AG08395 (cell line): ENCODE results near the gene ILF2.
"Not testable (repeated sequence)": the region's sequence is repeated elsewhere in the genome, so short reads cannot be mapped to it uniquely, and the experiment has no call there.

ENCODE experiments used
- DNase-seq: peaks from one replicate; pipeline ENCODE4 v3.0.0; 2012; ENCODE audit warnings: mixed read lengths, low spot score

Gene ILF2

DNA sequence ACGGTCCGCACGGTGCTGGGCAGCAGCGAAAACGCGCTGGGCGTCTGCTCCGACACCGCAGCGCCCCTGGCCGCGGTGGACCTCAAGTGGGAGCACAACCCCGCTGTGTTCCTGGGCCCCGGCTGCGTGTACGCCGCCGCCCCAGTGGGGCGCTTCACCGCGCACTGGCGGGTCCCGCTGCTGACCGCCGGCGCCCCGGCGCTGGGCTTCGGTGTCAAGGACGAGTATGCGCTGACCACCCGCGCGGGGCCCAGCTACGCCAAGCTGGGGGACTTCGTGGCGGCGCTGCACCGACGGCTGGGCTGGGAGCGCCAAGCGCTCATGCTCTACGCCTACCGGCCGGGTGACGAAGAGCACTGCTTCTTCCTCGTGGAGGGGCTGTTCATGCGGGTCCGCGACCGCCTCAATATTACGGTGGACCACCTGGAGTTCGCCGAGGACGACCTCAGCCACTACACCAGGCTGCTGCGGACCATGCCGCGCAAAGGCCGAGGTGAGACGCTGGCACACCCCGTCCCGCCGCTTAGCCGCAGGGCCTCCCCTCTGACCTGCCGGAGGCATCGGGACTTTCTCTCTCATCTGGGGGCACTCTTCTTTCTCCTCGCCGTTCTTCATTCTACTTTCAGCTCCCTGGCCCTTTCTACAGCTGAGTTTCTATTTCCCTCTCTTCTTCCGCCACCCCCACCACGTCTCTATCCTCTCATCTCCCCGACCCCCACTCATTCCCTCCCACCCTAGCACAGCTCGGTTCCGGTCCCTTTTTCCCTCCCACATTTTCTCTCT lies 8.7 kb upstream of the ILF2 start:
- no peak for DNase-seq

DNA sequence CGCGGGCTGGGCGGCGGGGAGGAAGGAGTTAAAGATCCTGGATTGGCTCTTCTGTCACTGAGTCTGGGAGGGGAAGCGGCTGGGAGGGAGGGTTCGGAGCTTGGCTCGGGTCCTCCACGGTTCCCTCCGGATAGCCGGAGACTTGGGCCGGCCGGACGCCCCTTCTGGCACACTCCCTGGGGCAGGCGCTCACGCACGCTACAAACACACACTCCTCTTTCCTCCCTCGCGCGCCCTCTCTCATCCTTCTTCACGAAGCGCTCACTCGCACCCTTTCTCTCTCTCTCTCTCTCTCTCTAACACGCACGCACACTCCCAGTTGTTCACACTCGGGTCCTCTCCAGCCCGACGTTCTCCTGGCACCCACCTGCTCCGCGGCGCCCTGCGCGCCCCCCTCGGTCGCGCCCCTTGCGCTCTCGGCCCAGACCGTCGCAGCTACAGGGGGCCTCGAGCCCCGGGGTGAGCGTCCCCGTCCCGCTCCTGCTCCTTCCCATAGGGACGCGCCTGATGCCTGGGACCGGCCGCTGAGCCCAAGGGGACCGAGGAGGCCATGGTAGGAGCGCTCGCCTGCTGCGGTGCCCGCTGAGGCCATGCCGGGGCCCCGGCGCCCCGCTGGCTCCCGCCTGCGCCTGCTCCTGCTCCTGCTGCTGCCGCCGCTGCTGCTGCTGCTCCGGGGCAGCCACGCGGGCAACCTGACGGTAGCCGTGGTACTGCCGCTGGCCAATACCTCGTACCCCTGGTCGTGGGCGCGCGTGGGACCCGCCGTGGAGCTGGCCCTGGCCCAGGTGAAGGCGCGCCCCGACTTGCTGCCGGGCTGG lies 7.9 kb upstream of the ILF2 start, which contains the start of gene NPR1:
Gene NPR1, plus strand, starts transcription at position 170 of the 818 bp plus-strand sequence. Its CDS starts 421 bp downstream, at position 591.
- peak; percentile 45 for DNase-seq

DNA sequence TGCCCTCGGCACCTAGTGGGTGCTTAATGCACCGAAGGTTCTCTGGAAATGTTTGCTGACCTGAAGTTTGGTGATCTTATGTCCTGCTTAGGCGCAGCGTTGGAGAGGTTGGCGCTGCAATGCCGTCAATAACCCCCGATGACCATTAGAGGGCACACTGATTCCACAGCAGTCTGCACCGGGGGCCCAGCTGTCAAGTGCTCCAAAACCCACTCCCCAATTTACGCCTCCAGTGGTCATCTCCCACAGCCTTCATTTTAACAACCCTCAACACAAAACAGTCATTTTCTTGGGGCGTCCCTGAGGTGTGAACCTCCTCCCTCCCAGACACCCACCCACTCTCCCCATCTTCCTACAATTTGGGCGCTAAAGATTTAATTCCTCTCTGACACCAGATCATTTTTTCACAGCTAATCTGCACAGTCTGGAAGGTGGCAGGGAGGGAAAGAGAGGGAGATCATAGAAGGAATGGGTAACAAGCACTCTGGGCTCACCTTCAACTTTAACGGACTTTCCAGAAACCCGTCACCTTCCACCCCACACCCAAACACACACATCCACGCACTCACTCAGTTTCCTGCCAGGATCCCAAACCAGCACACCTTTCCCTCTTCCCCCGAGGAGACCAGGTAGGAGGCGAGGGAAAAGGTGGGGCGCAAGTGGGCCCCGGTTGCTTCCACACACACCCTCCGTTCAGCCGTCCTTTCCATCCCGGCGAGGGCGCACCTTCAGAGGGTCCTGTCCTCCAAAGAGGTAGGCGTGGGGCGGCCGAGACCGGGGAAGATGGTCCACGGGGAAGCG lies 7.1 kb upstream of the ILF2 start:
- peak; percentile 67 for DNase-seq

DNA sequence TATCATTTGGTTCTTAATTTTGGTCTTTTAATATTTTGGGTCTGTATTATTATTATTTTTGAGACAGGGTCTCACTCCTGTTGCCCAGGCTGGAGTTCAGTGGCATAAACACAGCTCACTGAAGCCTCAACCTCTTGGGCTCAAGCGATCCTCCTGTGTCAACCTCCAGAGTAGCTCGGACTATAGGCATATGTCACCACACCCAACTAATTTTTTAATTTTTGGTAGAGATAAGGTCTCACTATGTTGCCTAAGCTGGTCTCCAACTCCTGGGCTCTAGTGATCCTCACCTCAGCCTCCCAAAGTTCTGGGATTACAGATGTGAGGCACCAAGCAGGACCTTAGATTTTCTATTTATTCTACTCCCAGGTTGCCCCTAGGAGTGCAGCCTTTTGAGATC lies 2.7 kb upstream of the ILF2 start:
- no peak for DNase-seq

DNA sequence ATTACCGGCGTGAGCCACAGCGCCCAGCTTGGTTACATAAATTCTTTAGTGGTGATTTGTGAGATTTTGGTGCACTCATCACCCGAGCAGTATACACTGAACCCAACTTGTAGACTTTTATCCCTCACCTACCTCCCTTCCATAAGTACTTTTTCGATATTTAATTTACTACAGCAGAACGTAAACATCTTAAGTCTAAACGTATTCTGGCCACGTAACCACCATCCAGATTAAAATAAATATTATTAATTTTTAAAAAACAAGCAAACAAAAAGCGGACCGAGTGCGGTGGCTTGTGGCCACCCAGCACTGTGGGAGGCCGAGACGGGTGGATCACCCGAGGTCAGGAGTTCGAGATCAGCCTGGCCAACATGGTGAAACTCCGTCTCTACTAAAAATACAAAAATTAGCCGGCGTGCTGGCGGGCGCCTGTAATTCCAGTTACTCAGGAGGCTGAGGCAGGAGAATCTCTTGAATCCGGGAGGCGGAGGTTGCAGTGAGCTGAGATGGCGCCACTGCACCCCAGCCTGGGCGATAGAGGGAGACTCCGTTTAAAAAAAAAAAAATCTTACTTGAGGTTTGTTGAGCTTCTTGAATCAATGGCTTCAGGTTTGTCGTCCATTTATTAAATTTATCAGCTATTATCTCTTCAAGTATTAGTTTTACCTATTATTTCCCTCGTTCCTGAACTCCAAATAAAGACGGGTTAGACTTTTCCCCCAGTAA lies 998 bp upstream of the ILF2 start:
- not testable (repeated sequence) for DNase-seq

DNA sequence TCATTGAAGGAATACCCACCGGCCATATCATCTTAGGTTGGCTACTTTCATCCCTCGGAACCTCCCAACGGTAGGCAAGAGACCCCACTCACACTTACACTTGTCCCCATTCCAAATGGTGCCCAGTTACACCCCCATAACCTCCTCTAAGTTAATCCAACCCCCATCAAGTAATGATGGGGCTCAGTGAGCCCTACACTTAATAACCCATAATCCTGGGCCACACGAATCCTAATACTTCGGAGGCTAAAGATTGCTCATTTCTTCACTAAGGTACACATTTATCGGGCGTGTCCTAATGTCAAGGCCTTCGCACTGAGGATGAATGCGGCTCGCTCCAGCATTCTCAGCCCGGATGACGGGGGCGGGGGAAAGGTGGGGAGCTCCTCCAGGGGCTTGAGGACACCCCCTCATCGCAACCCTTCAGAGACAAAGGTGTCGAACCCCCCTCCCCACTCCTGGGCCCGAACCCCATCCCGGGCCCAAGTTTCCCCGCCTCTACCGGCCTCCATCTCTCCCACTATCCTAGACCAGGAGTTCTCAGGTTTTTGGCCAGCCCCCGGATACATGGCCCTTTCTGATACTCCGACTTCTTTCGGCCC lies 435 bp downstream of the ILF2 start:
- no peak for DNase-seq

DNA sequence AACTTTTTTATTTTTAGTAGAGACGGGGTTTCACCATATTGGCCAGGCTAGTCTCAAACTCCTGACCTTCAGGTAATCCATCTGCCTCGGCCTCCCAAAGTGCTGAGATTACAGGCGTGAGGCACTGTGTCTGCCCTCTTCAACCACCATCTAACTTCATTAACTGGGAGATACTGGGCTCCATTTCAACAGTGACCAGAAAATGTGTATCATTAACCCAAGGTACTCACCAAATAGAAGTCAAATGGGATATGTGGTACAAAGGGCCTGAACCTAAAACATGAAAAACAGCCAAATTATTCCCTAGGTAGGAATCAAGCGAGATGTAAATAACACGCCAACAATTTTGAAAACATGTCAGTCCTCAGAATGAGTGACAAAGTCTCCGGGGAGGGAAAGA lies 1.2 kb downstream of the ILF2 start:
- no peak for DNase-seq

DNA sequence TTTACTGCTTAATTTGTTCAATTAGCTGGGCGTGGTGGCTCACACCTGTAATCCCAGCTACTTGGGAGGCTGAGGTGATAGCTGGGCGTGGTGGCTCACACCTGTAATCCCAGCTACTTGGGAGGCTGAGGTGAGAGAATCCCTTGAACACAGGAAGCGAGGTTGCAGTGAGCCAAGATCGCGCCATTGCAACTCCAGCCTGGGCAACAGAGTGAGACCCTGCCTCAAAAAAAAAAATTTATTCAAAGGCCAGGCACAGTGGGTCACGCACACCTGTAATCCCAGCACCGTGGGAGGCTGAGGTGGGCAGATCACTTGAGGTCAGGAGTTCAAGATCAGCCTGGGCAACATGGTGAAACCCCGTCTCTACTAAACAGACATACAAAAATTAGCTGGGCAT lies 2.1 kb downstream of the ILF2 start:
- DNase-seq: not testable (repeated sequence)

DNA sequence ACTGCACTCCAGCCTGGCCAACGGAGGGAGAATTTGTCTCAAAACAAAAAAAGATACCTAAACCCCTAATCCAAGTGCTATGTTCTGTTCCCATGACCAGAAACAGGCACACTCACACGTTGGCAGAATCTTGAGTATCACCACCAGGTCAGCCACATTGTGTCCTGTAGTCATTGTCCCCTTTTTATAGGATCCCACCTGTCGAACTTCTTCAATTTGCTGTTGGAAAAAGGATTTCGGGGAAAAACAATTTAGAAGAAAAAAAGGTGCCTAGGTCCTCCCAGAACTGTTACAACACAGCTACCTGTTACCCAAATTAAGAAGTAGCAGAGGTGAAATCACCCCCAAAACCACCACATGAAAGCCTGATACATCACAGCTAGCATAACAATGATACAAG lies 3.4 kb downstream of the ILF2 start:
- DNase-seq: no peak

DNA sequence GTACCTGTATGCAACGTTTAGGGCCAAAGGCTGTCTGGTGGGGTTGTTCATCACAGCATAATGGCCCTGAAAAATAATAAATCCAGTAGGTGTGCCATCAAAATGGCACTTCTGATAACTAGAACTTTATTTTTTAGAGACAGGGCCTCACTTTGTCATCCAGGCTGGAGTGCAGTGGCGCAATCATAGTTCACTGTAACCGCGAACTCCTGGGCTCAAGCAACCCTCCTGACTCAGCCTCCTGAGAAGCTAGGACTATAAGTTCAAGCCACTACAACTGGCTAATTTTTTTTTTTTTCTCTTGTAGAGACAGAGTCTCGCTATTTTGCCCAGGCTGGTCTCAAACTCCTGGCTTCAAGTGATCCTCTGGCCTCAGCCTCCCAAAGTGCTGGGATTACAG lies 7.6 kb downstream of the ILF2 start:
- DNase-seq: no peak

DNA sequence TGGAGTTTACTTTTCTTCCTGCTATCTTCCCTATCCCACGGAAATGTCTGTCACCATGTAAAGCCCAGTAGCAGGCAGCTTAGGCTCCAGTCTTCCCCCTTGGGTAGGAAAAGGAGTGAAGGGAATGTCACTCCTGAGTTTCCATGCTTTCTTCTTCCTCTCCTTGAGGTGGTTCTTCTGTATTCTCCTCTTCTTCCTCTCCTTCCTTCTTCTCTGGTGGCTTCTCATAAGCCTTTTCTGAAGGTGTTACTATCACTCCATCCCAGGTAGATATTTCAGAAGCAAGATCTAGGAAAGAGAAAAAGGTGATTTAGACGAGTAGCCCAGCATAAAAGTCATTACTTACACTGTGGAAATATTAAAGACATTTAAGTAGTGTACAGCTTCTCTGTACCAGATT lies 8.5 kb downstream of the ILF2 start:
- no peak for DNase-seq

DNA sequence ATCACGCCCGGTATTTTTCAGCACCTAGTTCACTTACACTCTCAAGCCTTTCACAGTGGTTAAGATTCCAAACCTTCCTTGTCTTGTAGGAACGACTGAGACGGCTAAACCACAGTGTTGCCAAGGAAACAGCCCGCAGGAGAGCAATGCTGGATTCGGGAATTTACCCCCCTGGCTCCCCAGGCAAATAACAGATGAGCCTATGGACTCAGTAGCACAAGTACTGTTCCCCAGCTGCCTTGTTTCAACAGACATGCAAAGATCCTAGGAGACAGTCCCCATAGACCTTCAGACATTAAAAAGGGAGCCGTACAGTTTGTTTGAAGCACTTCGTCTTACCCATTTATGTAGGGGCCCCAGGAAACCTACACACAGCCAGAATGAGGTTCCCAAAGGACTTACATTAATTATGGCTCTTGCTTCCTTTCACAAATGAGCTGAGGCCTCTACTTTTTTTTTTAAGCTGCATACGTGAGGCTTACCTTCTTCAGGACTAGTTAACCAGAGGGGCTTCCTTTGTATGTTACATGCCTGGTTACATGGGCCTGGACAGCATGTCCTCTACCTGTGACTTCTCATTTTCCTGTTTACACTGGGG lies 9.6 kb downstream of the ILF2 start:
- no peak for DNase-seq

DNA sequence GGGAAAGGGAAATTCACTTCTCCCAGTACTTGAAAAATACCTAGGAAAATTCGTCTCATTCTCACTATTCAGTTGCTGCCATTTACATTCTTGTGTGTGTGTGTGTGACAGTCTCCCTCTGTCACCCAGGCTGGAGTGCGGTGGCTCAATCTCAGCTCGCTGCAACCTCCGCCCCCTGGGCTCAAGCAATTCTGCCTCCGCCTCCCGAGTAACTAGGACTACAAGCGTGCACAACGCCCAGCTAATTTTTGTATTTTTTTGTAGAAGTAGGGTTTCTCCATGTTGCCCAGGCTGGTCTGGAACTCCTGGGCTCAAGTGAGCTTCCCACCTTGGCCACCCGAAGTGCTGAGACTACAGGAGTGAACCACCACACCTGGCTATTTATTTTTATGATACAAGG lies 11.1 kb downstream of the ILF2 start:
- DNase-seq: no peak

DNA sequence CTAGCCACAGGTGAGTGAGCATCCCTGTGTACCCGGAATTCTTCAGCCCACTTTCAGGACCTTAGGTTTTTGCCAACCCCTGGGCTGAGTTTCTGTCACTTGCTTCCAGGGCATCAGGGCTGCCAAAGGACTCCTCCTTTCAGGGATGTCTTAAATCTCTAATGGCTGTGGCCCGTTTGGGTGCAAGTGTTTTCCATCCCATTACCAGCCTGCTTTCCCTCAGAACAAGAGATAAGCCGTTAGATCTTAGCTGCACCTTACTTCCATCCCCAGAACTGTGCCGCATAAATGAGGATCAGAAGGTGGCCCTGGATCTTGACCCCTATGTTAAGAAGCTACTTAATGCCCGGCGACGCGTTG lies 11.6 kb downstream of the ILF2 start:
- DNase-seq: no peak

DNA sequence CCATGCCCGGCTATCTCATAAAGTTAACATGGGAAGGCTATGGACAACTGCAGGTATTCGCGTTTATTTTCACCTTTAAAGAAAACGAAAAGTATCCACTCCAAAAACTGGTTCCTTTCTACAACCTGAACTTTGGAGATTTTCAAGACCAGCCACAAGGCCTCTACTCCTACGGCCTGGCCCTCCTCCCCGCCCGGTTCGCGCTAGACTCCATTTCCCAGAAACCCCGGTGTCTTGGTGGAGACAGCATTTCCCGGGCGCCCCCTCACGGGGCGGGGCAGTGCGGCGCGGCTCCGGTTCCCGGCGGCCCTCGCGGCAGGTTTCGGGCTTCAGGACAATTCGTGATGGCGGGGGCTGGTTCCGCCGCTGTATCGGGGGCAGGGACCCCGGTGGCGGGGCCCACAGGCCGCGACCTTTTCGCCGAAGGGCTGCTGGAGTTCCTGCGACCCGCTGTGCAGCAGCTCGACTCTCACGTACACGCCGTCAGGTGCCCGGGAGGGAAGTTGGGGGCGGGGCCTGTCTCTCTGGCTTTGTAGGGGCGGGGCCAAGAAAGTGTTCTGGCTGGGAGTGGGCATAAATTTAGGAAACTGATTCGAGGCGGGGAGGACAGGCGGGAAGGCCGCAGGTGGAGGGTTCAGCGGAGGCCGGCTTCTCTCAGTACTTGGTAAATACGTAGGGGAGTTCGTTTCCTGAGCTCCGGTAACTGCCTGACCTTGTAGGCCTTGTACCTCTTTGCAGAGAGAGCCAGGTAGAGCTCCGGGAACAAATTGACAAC lies 12.2 kb downstream of the ILF2 start, which contains the start of gene SNAPIN:
Gene SNAPIN, plus strand, starts transcription at position 304 of the 775 bp plus-strand sequence. Its CDS starts 41 bp downstream, at position 345.
- peak; percentile 94 for DNase-seq

DNA sequence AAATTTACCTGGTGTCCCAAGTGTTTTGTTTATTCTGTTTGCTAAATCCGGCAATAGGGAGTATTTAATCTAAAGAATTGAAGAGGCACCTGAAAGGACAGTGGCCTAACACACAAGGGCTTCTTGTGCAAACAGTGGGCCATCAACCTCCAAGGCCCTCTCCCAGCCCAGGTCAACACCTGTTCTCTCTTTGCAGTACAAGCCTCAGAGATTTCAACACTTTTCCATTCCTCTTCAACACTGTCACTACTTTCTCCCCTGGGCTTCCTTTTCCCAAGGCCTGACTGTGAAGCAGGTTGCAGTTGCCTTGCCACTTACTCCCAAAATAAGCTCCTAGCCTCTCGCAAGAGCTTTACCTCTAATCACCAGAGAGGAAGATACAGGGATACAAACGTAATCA lies 15.5 kb downstream of the ILF2 start:
- DNase-seq: no peak

DNA sequence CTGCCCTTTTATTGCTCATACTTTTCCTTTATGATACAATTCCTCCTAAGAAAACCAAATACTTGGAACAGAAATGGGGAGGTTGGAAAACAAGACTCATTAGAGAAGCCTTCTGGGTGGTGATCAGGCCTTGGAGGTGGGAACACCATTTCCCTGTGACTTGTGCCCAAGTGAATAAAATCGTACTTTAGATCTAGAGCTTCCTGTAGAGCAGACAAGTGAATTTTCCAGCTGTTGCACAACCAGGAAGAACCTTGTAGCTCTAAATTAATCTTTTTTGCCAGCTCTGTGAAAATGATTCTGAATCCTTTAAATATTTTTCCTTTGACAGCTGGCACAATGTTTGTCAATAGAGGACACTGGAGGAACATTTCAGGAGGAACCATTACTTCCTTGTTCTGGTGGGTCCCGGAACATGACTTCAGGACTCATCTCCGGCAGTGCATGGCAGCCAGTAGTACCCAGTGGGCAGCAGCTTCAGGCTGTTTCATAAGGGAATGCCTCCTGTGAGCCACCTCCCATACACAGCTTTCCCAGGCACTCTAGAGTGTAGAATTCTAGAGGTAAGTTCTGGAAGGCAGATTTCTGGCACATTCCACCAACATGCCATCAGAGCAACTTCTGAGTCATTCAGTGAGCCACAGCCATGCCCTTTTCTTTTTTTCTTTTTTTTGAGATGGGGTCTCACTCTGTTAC lies 17.8 kb downstream of the ILF2 start:
- DNase-seq: peak; percentile 57

DNA sequence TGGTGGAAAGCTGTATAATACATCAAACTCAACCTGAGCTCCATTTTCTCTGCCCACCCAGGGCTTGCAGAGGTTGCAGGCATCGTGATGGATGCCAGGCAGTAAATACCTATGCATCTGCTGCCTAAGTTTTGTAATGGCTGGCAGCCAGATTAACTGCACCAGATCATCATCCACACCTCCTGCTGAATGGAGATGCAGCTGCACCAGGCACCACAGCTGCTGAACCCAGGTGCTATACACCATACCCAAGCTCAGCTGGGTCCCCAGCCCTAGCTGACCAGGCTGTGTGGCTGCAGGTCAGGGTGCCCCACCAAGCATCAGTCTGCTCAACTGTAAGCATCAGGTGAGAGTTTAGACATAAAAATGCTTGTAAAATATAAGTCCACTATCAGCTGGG lies 19.0 kb downstream of the ILF2 start:
- no peak for DNase-seq

DNA sequence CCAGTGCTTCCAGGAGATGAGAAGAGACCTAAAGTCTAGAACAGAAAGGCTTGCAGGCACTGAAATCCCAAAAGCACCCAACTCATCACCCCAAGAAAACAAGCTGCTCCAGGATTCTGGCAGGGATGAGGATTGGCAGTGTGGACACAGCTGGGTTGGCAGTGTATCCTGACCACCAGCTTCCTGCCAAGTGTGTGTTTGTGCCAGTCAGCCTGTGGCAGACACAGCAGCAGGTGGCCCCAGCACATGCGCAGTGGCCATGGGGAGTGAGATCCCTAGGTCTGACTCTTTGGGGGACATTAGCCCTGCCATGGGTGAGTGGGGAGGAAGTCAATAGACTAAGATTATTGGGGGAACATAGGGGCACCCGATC lies 20.9 kb downstream of the ILF2 start:
- no peak for DNase-seq
